Lower leg skin (tissue), 3 donors: ENCODE results near the gene SCUBE3.

ENCODE experiments used
- POLR2A ChIP-seq, 2 donors: fragments of 450-650 bp; IDR thresholded peaks; one replicate each; pipeline ENCODE4 v1.6.1; 2016 to 2017; ENCODE audit warnings: antibody characterized with exemption in 2 of 2, mild to moderate bottlenecking in 1 of 2, moderate library complexity in 1 of 2
- TF ChIP-seq, protein P1 (sequence below), 3 donors: fragments of 450-650 bp; IDR thresholded peaks; one replicate each; pipeline ENCODE4 v1.5.1; 2016; ENCODE audit warnings: antibody characterized with exemption in 3 of 3, mild to moderate bottlenecking in 3 of 3, moderate library complexity in 2 of 3

DNA sequence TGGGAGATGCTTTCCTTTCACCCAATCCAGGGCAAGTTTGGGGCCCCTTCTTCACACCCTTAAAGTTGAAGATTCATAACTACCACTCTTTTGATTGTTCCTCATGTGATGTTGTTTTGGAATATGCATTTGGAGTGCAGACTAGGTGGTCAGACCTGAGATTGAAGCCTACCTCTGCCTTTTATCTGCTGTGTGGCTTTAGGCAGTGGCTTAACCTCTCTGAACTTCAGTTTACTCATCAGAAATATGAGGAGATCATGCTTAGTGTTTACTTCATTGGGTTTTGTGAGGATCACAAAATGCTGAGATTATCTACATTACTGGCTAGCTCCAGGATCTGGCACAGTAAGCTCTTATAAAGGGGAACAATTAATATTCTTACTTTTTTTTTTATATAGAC is 46.3 kb upstream of the SCUBE3 start:
- TF ChIP-seq POLR2A (IDR thresholded peaks at IDR 0.05) = no peak
- TF ChIP-seq, protein P1, sequence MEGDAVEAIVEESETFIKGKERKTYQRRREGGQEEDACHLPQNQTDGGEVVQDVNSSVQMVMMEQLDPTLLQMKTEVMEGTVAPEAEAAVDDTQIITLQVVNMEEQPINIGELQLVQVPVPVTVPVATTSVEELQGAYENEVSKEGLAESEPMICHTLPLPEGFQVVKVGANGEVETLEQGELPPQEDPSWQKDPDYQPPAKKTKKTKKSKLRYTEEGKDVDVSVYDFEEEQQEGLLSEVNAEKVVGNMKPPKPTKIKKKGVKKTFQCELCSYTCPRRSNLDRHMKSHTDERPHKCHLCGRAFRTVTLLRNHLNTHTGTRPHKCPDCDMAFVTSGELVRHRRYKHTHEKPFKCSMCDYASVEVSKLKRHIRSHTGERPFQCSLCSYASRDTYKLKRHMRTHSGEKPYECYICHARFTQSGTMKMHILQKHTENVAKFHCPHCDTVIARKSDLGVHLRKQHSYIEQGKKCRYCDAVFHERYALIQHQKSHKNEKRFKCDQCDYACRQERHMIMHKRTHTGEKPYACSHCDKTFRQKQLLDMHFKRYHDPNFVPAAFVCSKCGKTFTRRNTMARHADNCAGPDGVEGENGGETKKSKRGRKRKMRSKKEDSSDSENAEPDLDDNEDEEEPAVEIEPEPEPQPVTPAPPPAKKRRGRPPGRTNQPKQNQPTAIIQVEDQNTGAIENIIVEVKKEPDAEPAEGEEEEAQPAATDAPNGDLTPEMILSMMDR (IDR thresholded peaks at IDR 0.05) = no peak
